Measurements from ENCODE around the gene PHF21B.

GRCh38 chr22:44913198-44913983, 96.4 kb downstream of the PHF21B start:
- peak in 1 of 3 experiments; percentile 11 for TF ChIP-seq CTCF (optimal IDR thresholded peaks at IDR 0.05 in 1 of 3, IDR thresholded peaks at IDR 0.05 in 1 of 3, conservative IDR thresholded peaks at IDR 0.05 in 1 of 3; ENCODE audit: extremely low read depth in 1 of 3, insufficient read depth in 2 of 3, low read length in 3 of 3)
- TF ChIP-seq EZH2 (IDR thresholded peaks at IDR 0.05; ENCODE audit: low read length), result no peak

All from keratinocyte (primary cell).